ACC112 (cell line): ENCODE results near the gene GDAP1L1.

Experiments
- H2AFZ ChIP-seq: fragments of 200-600 bp; sonication (generic); one replicate; pipeline ENCODE4 v1.6.0; 2017; ENCODE audit warnings: antibody characterized with exemption, low read length; ENCODE audit not compliant: unreplicated experiment
- H3K27ac ChIP-seq: fragments of 200-600 bp; sonication (generic); 2 replicates; pipeline ENCODE4 v1.5.1; 2014; ENCODE audit warnings: low read depth, mild to moderate bottlenecking, antibody characterized with exemption, low read length, moderate library complexity
- H3K27me3 ChIP-seq: fragments of 200-600 bp; sonication (generic); 2 replicates; pipeline ENCODE4 v1.6.1; 2014; ENCODE audit warnings: mild to moderate bottlenecking, antibody characterized with exemption, low read length, moderate library complexity, mixed read lengths; ENCODE audit not compliant: insufficient read depth
- H3K36me3 ChIP-seq: fragments of 200-600 bp; sonication (generic); 2 replicates; pipeline ENCODE4 v1.6.1; 2016; ENCODE audit warnings: mild to moderate bottlenecking, antibody characterized with exemption, low read length, moderate library complexity, mixed read lengths; ENCODE audit not compliant: insufficient read depth
- H3K4me1 ChIP-seq: fragments of 200-600 bp; sonication (generic); one replicate; pipeline ENCODE4 v1.6.1; 2016; ENCODE audit warnings: low read length, mixed read lengths; ENCODE audit not compliant: insufficient read depth, unreplicated experiment, control insufficient read depth
- H3K4me3 ChIP-seq: fragments of 200-600 bp; sonication (generic); 2 replicates; pipeline ENCODE4 v1.5.1; 2014; ENCODE audit warnings: mild to moderate bottlenecking, low read depth, low read length
- H3K79me2 ChIP-seq: fragments of 200-600 bp; sonication (generic); one replicate; pipeline ENCODE4 v1.6.0; 2016; ENCODE audit warnings: low read length; ENCODE audit not compliant: control insufficient read depth, unreplicated experiment, insufficient read depth

GDAP1L1 gene

DNA sequence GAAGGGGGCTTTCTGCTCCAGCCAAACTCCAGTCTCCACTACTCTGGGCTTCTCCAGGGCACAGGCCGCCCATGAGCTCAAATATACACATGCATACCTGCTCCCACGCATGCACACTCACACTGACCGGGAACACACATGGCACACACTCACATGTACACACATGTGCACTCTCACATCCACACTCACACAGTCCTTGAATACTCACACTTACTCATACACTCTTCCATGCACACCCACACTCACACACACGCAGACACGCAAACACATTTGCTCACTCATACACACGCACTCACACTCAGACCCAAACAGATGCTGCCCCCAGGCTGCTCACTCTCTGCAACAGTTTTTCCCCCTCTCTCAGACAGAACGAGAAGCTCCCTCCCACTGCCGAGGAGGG is 7.0 kb downstream of the GDAP1L1 start:
- no peak overlapping the region for H2AFZ ChIP-seq
- no peaks in the 10 kb centered on the region; the same call in 1 of the 2 replicates for H3K27me3 ChIP-seq
- no peaks in the 10 kb centered on the region for H3K4me1 ChIP-seq
- no peak overlapping the region for H3K27ac ChIP-seq
- H3K4me3 ChIP-seq = no peak overlapping the region
- H3K36me3 ChIP-seq = no peaks in the 10 kb centered on the region
- no peaks in the 10 kb centered on the region for H3K79me2 ChIP-seq

DNA sequence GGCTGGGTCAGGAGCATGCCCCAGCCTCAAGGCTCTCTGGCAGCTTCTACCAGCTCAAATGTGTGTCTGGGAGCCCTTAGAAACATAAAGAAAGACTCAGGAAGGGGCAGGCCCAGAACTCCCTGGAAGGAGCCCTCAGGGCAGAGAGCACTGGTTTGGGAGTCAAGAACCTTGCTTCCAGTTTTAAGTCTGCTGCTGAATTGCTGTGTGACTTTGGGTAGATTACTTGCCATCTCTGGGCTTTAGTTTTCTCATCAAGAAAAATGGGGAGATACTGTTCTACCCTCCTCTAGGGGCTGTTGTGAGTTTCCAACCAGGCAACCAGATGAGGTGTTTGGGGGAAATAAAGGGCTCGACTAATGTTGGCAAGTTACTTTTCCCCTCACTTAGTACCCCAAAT is 8.8 kb downstream of the GDAP1L1 start:
- H3K4me3 ChIP-seq = no peak overlapping the region
- 0 out of 2 replicates have a peak, but pooled peaks cover 5% of the 10 kb centered on the region for H3K27me3 ChIP-seq
- no peak overlapping the region for H3K27ac ChIP-seq
- no peak overlapping the region for H2AFZ ChIP-seq
- no peaks in the 10 kb centered on the region for H3K79me2 ChIP-seq
- no peaks in the 10 kb centered on the region for H3K36me3 ChIP-seq
- no peaks in the 10 kb centered on the region for H3K4me1 ChIP-seq

DNA sequence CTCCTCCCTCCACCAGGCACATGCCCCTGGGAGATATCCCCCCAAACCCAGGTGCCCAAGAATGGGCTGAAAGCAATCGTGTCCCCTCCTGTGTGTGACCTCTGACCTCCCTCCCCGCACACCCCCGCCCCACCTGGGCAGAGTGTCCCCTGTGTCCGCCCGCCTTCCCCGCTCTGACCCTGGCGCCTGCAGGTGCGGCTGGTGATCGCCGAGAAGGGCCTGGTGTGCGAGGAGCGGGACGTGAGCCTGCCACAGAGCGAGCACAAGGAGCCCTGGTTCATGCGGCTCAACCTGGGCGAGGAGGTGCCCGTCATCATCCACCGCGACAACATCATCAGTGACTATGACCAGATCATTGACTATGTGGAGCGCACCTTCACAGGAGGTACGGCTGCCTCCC is 9.9 kb downstream of the GDAP1L1 start:
- H2AFZ ChIP-seq = no peak overlapping the region
- H3K36me3 ChIP-seq = no peaks in the 10 kb centered on the region
- H3K79me2 ChIP-seq = no peaks in the 10 kb centered on the region
- H3K27me3 ChIP-seq = 0 out of 2 replicates have a peak, but pooled peaks cover 12% of the 10 kb centered on the region
- H3K4me3 ChIP-seq = no peak overlapping the region
- no peak overlapping the region for H3K27ac ChIP-seq
- H3K4me1 ChIP-seq = no peaks in the 10 kb centered on the region

DNA sequence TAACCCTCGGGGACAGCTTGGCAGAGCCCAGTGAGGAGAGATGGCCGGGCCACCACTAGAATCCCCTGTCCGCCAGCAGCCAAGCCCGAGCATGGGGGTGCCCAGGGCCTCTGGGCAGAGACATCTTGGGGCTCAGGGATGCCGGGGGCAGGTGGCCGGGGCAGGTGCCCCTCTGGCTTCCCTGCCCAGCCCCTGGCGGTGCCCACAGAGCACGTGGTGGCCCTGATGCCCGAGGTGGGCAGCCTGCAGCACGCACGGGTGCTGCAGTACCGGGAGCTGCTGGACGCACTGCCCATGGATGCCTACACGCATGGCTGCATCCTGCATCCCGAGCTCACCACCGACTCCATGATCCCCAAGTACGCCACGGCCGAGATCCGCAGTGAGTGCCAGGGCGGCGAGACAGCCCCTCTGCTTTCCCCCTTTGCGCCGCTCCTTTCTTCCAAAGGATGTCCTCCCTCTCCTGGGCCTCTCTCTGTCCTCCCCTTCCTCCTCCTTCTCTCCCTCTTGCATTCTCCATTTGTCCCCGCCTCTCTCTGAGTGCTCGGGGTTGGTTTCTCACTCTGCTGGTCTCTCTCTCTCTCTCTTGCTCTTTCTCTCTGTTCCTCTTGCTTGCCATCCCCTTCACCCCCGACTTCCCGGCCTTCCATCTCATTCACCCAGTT is 11.2 kb downstream of the GDAP1L1 start:
- Histone ChIP-seq H3K4me1 (no peaks in the 10 kb centered on the region), H3K4me3 (no peak overlapping the region), H3K36me3 (no peaks in the 10 kb centered on the region), H2AFZ (no peak overlapping the region), H3K27me3 (peaks cover 14% of the 10 kb centered on the region; the same call in 1 of the 2 replicates), H3K27ac (no peak overlapping the region), H3K79me2 (no peaks in the 10 kb centered on the region)

DNA sequence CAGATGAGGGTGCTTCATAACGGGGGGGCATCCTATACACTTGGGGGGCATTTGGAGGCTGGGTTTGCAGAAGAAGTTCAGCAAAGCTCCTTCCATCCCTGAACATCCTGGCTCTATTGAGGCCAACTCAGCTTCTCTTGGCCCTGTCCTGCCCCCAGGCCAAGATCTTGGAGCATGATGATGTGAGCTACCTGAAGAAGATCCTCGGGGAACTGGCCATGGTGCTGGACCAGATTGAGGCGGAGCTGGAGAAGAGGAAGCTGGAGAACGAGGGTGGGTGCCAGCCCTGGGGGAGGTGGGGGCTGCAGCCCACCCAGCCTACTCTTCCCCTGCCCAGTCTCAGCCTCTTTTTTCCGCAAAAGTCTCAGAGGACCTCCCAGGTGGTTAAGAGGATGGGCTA is 17.2 kb downstream of the GDAP1L1 start:
- Histone ChIP-seq H3K27ac (no peak overlapping the region), H3K79me2 (no peaks in the 10 kb centered on the region), H3K36me3 (no peaks in the 10 kb centered on the region), H3K4me1 (no peaks in the 10 kb centered on the region), H3K27me3 (peaks cover 30% of the 10 kb centered on the region), H3K4me3 (no peak overlapping the region), H2AFZ (no peak overlapping the region)

DNA sequence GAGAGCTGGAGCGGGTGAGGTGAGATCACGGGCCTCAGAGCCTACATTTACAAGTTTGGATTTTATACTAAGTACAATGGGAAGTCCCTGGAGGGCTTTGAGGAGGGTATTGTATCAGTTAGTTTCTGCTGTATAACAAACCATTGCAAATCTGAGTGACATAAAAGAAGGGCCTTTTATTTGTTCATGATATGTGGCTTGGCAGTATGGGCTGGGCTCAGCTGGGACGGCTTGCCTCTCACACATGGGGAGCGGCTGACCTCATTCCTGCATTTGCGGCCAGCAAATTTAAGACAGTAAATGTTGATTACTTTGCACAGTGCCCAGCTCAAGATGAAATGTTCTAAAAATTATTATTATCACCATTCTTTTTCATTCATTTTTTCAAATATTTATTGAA is 21.7 kb downstream of the GDAP1L1 start:
- Histone ChIP-seq H3K4me3 (no peak overlapping the region), H3K27me3 (peaks cover 15% of the 10 kb centered on the region), H3K79me2 (no peaks in the 10 kb centered on the region), H3K27ac (no peak overlapping the region), H3K4me1 (no peaks in the 10 kb centered on the region), H2AFZ (no peak overlapping the region), H3K36me3 (no peaks in the 10 kb centered on the region)

DNA sequence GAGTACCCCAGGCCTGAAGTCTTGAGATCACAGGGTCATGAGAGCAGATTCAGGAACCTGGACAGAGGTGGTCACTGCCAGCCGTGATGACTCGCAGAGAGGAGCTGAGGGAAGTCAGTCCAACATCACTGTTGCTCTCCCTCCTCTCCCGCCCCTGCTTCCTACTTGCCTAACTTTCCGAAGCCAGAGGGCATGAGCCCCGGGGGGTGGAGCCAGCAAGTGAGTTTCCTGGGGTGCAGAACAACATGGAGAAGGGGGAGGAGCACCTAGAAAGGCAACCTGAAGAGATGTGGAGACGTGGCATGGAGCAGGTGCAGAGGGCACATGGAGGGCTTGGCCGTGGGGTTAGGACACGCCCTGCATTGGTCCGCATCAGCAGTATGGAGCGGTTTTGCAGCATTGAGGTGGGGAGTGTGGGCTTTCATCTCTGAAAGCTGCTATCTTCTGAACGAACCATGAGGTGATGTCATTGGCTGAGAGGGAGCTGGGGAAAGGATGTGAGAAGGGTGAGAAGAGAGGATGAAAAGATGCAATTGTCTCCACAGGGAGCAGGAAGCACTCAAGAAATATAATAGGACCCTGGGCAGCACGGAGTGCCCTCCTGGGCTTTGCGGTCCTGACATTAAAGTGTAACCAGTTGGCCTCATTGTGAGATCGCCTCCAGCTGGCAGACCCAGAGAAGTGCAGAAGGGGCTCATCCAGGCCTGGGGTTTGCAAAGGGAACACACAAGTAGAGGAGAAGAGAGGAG is 25.0 kb downstream of the GDAP1L1 start:
- no peak overlapping the region for H3K27ac ChIP-seq
- no peaks in the 10 kb centered on the region for H3K4me1 ChIP-seq
- H3K27me3 ChIP-seq = peaks cover 26% of the 10 kb centered on the region
- H3K36me3 ChIP-seq = no peaks in the 10 kb centered on the region
- H3K79me2 ChIP-seq = no peaks in the 10 kb centered on the region
- no peak overlapping the region for H2AFZ ChIP-seq
- H3K4me3 ChIP-seq = no peak overlapping the region

DNA sequence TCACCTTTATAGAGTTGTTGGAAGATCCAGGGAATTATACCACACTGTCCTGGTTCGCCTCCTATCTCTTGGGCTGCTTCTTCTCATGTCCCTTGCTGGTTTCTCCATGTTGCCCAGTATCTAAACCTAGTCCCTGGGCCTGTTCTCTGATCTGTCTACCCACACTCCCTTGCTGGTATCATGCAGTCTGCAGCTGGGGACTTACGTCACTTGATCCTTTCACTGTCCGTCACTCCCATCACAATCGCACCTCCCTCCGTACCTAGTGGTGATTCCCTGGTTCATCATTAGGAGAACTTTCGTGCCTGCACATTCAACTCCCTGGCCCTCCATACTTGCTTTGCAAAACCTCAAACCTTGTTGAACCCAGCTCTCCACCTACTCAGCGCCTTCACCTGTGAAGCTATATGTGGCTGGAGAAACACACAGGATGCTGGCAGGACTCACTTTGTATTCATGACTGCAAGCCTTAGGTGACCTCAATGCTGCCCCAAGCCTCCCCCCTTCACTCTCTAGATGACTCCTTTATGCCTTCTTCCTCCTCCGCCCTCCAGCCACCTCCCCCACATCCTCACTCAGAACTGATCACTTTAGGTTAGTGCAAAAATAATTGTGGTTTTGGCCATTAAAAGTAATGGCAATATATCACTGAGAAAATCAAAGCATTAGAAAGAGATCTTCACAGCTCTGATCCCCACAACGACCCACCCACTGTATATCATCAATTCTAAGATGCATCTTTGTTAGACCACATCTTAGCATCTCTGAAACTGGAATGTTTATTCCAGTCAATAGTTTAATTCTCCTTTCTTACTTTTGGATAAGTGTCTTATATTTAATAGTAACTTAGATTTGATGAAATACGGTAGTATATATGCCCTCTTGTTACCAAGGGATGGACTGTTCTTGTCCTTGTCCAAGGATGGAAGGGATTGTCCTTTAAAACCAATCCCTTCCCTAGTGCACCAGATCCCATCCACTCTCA is 26.4 kb downstream of the GDAP1L1 start:
- H3K27ac ChIP-seq = no peak overlapping the region
- H3K36me3 ChIP-seq = no peaks in the 10 kb centered on the region
- H2AFZ ChIP-seq = no peak overlapping the region
- no peaks in the 10 kb centered on the region for H3K4me1 ChIP-seq
- H3K4me3 ChIP-seq = no peak overlapping the region
- H3K27me3 ChIP-seq = peaks cover 17% of the 10 kb centered on the region; the same call in 1 of the 2 replicates
- no peaks in the 10 kb centered on the region for H3K79me2 ChIP-seq

DNA sequence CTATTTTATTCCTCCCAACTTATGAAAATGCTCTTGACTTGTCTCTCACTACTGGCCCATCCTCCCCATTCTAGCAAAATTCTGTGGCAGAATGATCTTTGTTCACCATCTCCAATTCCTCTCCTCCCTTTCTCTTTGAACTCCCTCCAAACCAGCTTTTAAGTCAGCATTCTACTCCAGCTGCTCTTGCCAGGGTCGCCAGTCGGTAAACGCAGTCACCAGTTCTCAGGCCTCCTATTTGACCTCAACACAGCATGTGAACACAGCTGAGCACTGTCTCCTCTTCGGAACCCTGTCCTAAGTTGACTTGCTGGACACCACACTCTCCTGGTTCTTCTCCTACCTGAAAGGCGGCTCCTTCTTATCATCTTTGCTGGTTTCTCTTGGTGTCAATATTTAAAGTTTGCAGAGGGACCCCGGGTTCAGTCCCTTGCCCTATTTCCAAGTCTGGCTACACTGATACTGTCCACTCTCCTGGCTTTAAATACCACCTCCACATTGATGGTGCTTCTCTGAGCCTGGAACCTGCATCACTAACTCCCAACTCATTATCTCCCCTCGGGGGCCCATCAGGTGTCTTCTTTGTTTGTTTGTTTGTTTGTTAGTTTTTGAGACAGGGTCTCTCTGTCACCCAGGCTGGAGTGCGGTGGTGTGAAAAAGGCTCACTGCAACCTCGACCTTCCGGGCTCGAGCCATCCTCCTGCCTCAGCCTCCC is 27.4 kb downstream of the GDAP1L1 start:
- Histone ChIP-seq H3K4me1 (peaks cover under 1% of the 10 kb centered on the region), H3K27me3 (peaks cover 17% of the 10 kb centered on the region; the same call in 1 of the 2 replicates), H3K36me3 (no peaks in the 10 kb centered on the region), H3K4me3 (no peak overlapping the region), H3K27ac (no peak overlapping the region), H3K79me2 (no peaks in the 10 kb centered on the region), H2AFZ (no peak overlapping the region)

DNA sequence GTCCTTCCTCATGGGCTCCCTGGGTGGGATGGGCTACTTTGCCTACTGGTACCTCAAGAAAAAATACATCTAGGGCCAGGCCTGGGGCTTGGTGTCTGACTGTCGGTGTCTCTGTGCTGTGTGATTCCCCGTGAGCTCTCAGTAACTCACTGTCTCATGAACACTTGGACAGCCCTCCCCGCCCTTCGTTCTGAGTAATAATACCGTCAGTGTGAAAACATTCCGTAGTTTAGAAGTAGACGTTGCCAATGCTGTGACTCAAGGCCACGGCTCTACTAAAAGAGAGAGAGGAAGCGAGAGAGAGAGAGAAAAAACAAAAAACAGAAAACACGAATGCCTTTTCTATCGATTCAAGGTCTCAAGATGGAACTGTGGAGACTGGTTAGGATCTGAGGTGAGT is 32.1 kb downstream of the GDAP1L1 start:
- Histone ChIP-seq H3K36me3 (no peaks in the 10 kb centered on the region), H3K27me3 (peaks cover 13% of the 10 kb centered on the region; the same call in 1 of the 2 replicates), H3K27ac (no peak overlapping the region), H3K79me2 (no peaks in the 10 kb centered on the region), H2AFZ (no peak overlapping the region), H3K4me1 (peaks cover 4% of the 10 kb centered on the region), H3K4me3 (no peak overlapping the region)
